DOHH2 (cell line): Measurements from ENCODE around the gene ATF2.

ENCODE experiments used
- H3F3A ChIP-seq: fragments of 200-600 bp; sonication (generic), shearing (Covaris generic); 2 replicates; pipeline ENCODE4 v1.6.0; 2016; ENCODE audit warnings: antibody characterized with exemption, mild to moderate bottlenecking; ENCODE audit not compliant: control insufficient read depth, insufficient read depth
- H3K27ac ChIP-seq: fragments of 200-600 bp; sonication (generic); 2 replicates; pipeline ENCODE4 v1.5.1; 2014; ENCODE audit warnings: low read depth, mild to moderate bottlenecking, low read length, moderate library complexity
- H3K27me3 ChIP-seq: fragments of 200-600 bp; sonication (generic); 2 replicates; pipeline ENCODE4 v1.6.1; 2014; ENCODE audit warnings: mild to moderate bottlenecking, low read length, mixed read lengths; ENCODE audit not compliant: control insufficient read depth
- H3K36me3 ChIP-seq: fragments of 200-600 bp; sonication (generic); 2 replicates; pipeline ENCODE4 v1.6.1; 2014; ENCODE audit warnings: mild to moderate bottlenecking, low read length, moderate library complexity, mixed read lengths; ENCODE audit not compliant: control insufficient read depth
- H3K4me1 ChIP-seq: fragments of 200-600 bp; sonication (generic); 2 replicates; pipeline ENCODE4 v1.6.1; 2014; ENCODE audit warnings: mild to moderate bottlenecking, low read length, mixed read lengths; ENCODE audit not compliant: control insufficient read depth
- H3K4me2 ChIP-seq: fragments of 200-600 bp; sonication (generic); 2 replicates; pipeline ENCODE4 v1.6.0; 2014; ENCODE audit warnings: mild to moderate bottlenecking, low read length, moderate library complexity
- H3K4me3 ChIP-seq: fragments of 200-600 bp; sonication (generic); 2 replicates; pipeline ENCODE4 v1.5.1; 2014; ENCODE audit warnings: mild to moderate bottlenecking, low read length, mixed read lengths
- H3K79me2 ChIP-seq: fragments of 200-600 bp; sonication (generic); 2 replicates; pipeline ENCODE4 v1.6.1; 2014; ENCODE audit warnings: mild to moderate bottlenecking, low read length, mixed read lengths; ENCODE audit not compliant: control insufficient read depth
- H3K9me2 ChIP-seq: fragments of 200-600 bp; sonication (generic); replicated peaks from 2 replicates; pipeline ENCODE4 v1.6.1; 2014; ENCODE audit warnings: mild to moderate bottlenecking, low read length, mixed read lengths; ENCODE audit not compliant: control insufficient read depth
- H3K9me3 ChIP-seq: fragments of 200-600 bp; sonication (generic); 2 replicates; pipeline ENCODE4 v1.6.1; 2014; ENCODE audit warnings: antibody characterized with exemption, low read length, mixed read lengths; ENCODE audit not compliant: control insufficient read depth, insufficient read depth
- H4K20me1 ChIP-seq: fragments of 200-600 bp; sonication (generic); 2 replicates; pipeline ENCODE4 v1.6.0; 2014; ENCODE audit warnings: low read depth, mild to moderate bottlenecking, antibody characterized with exemption, low read length, moderate library complexity; ENCODE audit not compliant: control insufficient read depth, insufficient read depth
- EZH2phosphoT487 ChIP-seq: fragments of 200-600 bp; sonication (generic); IDR thresholded peaks from 2 replicates; pipeline ENCODE4 v1.6.1; 2017; ENCODE audit warnings: borderline replicate concordance, mild to moderate bottlenecking, antibody characterized with exemption, low read length, moderate library complexity, mixed read lengths
- TF ChIP-seq, protein P1 (sequence below): fragments of 200-600 bp; sonication (generic); IDR thresholded peaks from one replicate; pipeline ENCODE4 v1.5.1; 2014; ENCODE audit warnings: antibody characterized with exemption, mild to moderate bottlenecking, low read depth, low read length; ENCODE audit not compliant: poor library complexity, severe bottlenecking

The ATF2 gene

DNA sequence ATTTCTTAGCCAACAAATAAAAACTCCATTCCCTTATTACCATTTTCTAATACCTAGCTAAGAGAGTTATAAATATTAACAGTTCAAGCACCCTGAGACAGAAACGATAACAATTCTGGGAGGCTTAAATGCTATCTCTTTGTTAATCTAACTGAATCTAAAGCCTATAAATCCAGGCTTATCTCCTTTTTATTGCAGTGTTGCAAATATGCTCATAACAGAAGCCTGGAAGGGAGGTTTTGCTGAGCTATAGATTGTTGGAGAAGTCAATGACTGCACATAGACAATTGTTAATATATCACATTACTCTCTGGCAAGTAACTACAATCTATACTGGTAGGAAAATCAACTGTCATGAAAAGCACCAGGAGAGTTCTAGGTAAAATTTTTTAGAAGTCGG lies 30.2 kb downstream of the ATF2 start:
- TF ChIP-seq, protein P1, sequence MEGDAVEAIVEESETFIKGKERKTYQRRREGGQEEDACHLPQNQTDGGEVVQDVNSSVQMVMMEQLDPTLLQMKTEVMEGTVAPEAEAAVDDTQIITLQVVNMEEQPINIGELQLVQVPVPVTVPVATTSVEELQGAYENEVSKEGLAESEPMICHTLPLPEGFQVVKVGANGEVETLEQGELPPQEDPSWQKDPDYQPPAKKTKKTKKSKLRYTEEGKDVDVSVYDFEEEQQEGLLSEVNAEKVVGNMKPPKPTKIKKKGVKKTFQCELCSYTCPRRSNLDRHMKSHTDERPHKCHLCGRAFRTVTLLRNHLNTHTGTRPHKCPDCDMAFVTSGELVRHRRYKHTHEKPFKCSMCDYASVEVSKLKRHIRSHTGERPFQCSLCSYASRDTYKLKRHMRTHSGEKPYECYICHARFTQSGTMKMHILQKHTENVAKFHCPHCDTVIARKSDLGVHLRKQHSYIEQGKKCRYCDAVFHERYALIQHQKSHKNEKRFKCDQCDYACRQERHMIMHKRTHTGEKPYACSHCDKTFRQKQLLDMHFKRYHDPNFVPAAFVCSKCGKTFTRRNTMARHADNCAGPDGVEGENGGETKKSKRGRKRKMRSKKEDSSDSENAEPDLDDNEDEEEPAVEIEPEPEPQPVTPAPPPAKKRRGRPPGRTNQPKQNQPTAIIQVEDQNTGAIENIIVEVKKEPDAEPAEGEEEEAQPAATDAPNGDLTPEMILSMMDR, result no peak
- TF ChIP-seq EZH2phosphoT487, result no peak
- no peak overlapping the region for H3K4me2 ChIP-seq
- H3K4me3 ChIP-seq, result no peak overlapping the region
- 0 out of 2 replicates have a peak, but pooled peaks cover 2% of the 10 kb centered on the region for H3F3A ChIP-seq
- no peaks in the 10 kb centered on the region for H3K9me2 ChIP-seq
- no peaks in the 10 kb centered on the region for H4K20me1 ChIP-seq
- peaks cover 47% of the 10 kb centered on the region for H3K36me3 ChIP-seq
- peaks cover 6% of the 10 kb centered on the region; the same call in 1 of the 2 replicates for H3K4me1 ChIP-seq
- peaks cover 45% of the 10 kb centered on the region for H3K79me2 ChIP-seq
- no peaks in the 10 kb centered on the region for H3K9me3 ChIP-seq
- H3K27ac ChIP-seq, result no peak overlapping the region
- H3K27me3 ChIP-seq, result no peaks in the 10 kb centered on the region

DNA sequence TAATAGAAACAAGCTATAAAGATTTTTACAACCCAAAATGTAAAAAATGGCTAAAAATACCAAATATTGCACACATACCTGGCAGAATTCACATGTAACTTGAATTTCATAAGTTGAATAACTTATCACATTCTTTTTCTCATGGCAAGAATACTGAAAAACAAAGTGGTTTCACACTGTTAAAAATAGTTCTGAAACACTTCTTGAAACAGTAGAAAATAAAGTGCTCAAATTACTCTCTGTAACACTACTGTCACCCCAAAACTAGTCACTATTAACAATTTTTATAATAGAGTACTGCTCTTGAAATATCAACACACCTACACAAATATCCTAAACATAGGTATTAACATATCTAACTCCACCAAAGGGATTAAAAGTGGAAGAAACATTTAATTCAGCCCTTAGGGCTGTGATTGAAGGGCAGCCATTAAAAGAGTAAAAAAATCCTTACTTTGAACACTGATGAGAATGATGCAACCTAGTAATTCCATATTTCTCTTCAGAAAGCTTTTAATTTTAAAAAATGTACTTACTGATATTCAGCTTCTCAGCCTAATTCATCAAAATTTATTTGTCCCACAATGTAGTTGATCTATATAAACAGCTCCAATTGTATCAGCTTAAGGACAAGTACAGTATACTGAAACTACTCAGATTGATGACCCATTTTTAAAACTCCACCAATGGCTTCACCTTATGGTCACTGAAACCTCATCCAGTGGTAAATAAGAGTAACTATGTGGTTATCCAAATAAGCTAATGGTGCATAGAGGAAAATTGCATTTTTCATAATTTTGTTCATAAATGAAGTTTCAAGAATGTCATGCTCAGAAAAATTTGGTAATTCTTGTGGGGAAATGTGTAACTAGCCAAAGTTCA lies 31.4 kb downstream of the ATF2 start:
- Histone ChIP-seq H3K36me3 (peaks cover 52% of the 10 kb centered on the region), H3K4me3 (no peak overlapping the region), H3K4me1 (no peaks in the 10 kb centered on the region), H3K9me2 (no peaks in the 10 kb centered on the region), H3K27ac (no peak overlapping the region), H3K27me3 (no peaks in the 10 kb centered on the region), H3F3A (no peaks in the 10 kb centered on the region), H3K9me3 (no peaks in the 10 kb centered on the region), H4K20me1 (no peaks in the 10 kb centered on the region), H3K4me2 (no peak overlapping the region), H3K79me2 (peaks cover 34% of the 10 kb centered on the region)
- no peak for TF ChIP-seq EZH2phosphoT487
- TF ChIP-seq, protein P1, result no peak

DNA sequence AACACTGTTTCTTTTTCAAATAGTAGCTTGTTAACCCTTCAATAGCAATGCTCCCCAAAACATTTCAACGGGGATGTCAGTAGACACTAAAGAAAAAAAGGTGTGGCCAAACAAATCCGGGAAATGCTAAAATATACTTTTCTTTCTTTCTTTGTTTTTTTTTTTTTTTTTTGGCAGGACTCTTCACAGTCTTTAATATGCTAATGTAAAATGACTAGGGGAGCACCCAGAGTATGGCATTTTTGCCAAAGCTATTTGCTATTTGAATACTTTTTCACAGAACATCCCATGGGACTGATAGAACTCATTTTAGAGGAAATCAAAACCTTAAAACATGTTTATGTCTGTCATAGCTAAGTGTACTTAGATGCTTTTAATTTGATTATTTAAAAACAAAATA lies 32.1 kb downstream of the ATF2 start:
- Histone ChIP-seq H3F3A (no peaks in the 10 kb centered on the region), H3K4me3 (no peak overlapping the region), H3K79me2 (peaks cover 28% of the 10 kb centered on the region), H3K36me3 (peaks cover 57% of the 10 kb centered on the region), H3K4me2 (no peak overlapping the region), H3K9me2 (no peaks in the 10 kb centered on the region), H3K4me1 (no peaks in the 10 kb centered on the region), H3K27ac (no peak overlapping the region), H3K9me3 (no peaks in the 10 kb centered on the region), H3K27me3 (no peaks in the 10 kb centered on the region), H4K20me1 (no peaks in the 10 kb centered on the region)
- TF ChIP-seq, protein P1, result no peak
- no peak for TF ChIP-seq EZH2phosphoT487
